NT2/D1 (cell line): ENCODE measurements around the gene PRKCB.

Experiments used
- SUZ12 ChIP-seq: IDR thresholded peaks from 2 replicates; pipeline ENCODE4 v1.6.1; 2011; ENCODE audit not compliant: insufficient read length, insufficient read depth; ENCODE audit errors: extremely low read depth
- YY1 ChIP-seq: IDR thresholded peaks from 2 replicates; pipeline ENCODE4 v1.6.1; 2011; ENCODE audit not compliant: insufficient read length, insufficient read depth
- ZNF274 ChIP-seq: IDR thresholded peaks from 2 replicates; pipeline ENCODE4 v1.6.1; 2011; ENCODE audit warnings: mild to moderate bottlenecking, low read depth, low read length

DNA sequence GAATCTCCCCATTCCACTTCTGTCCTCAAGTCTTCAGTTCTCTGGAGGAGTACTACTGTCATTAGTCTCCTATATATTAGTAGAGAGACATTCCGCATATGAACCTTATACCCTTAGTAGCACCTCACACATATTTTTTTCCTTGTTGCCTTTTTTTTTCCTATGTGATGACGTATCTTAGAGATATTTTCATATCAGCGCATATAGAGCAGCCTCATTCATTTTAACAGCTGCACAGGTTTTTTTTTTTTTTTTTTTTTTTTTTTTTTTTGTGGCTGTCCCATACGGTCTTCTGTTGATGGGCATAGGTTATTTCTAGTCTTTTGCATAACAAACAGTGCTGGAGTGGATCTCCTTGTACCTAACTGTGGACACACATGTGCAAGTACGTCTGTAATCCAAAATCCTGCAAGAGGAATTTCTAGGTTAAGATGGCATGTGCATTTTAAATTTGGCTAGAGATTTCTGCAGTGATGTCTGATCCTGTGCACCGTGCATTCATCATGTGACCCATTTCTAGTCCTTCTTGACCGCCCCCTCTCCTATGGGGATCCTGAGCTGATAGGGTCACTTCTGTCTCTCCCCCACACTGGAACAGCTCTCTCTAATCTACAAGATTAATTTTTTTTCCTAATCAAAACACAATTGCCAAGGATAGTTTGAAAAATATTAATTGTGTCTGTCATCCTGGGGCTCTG lies 64.8 kb downstream of the PRKCB start:
- TF ChIP-seq ZNF274, result no peak
- TF ChIP-seq YY1, result no peak
- no peak for TF ChIP-seq SUZ12
